Suprapubic skin (tissue), 3 donors: ENCODE data around the gene RPL34.

Experiments used
- CTCF ChIP-seq, 2 donors: fragments of 200-600 bp in 1 of 2; fragments of 450-650 bp in 1 of 2; sonication (generic) in 1 of 2; IDR thresholded peaks; one replicate each; pipeline ENCODE4 v1.5.1; 2016 to 2019; ENCODE audit warnings: antibody characterized with exemption in 2 of 2, mild to moderate bottlenecking in 1 of 2, moderate library complexity in 1 of 2
- POLR2A ChIP-seq, 2 donors: fragments of 450-650 bp; IDR thresholded peaks; one replicate each; pipeline ENCODE4 v1.6.1; 2017; ENCODE audit warnings: antibody characterized with exemption in 2 of 2, mild to moderate bottlenecking in 2 of 2, moderate library complexity in 2 of 2

GRCh38 chr4:108581083-108581482, 39.3 kb upstream of the RPL34 start:
- TF ChIP-seq CTCF (IDR thresholded peaks at IDR 0.05) (no peak), POLR2A (IDR thresholded peaks at IDR 0.05) (no peak)
